Stimulated activated CD4-positive, alpha-beta T cell treated with anti-CD3 and anti-CD28 coated beads, Interleukin-4, amount 100 ng/mL, for 4 hours (primary cell): ENCODE measurements around the gene MBTPS1.

Experiments used
- DNase-seq, 2 experiments: peaks; one replicate each; pipeline ENCODE4 v3.0.0-alpha.2; 2020

Gene MBTPS1

GRCh38 chr16:84071121-84071520 lies 45.6 kb downstream of the MBTPS1 start:
- no peak for DNase-seq

- no peak for DNase-seq
Observed at GRCh38 chr16:84069540-84069939, 47.2 kb downstream of the MBTPS1 start.

GRCh38 chr16:84068783-84069462 lies 47.8 kb downstream of the MBTPS1 start:
- no peak for DNase-seq

- DNase-seq = no peak
Observed at GRCh38 chr16:84068041-84068440, 48.7 kb downstream of the MBTPS1 start.

- DNase-seq = no peak
Observed at GRCh38 chr16:84067640-84068039, 49.1 kb downstream of the MBTPS1 start.

- peak; percentile 14 to 23 for DNase-seq
Observed at GRCh38 chr16:84065536-84066132, 51.1 kb downstream of the MBTPS1 start.

- DNase-seq = no peak
Observed at GRCh38 chr16:84063980-84064379, 52.8 kb downstream of the MBTPS1 start.

- DNase-seq = peak; percentile 43 to 64
Observed at GRCh38 chr16:84062734-84063640, 53.8 kb downstream of the MBTPS1 start.

- DNase-seq = no peak
Observed at GRCh38 chr16:84061236-84061819, 55.4 kb downstream of the MBTPS1 start.

GRCh38 chr16:84059946-84060901 lies 56.5 kb downstream of the MBTPS1 start:
- DNase-seq = no peak

- DNase-seq = no peak
Observed at GRCh38 chr16:84059111-84059510, 57.6 kb downstream of the MBTPS1 start.

- no peak for DNase-seq
Observed at GRCh38 chr16:84058664-84059063, 58.1 kb downstream of the MBTPS1 start.

- no peak for DNase-seq
Observed at GRCh38 chr16:84058211-84058610, 58.5 kb downstream of the MBTPS1 start.

- no peak for DNase-seq
Observed at GRCh38 chr16:84056933-84057332, 59.8 kb downstream of the MBTPS1 start.

- DNase-seq = no peak
Observed at GRCh38 chr16:84055801-84056634, 60.7 kb downstream of the MBTPS1 start.

GRCh38 chr16:84055366-84055765 lies 61.4 kb downstream of the MBTPS1 start:
- DNase-seq = no peak

GRCh38 chr16:84054916-84055315 lies 61.8 kb downstream of the MBTPS1 start:
- DNase-seq = no peak

- DNase-seq = no peak
Observed at GRCh38 chr16:84054271-84054670, 62.5 kb downstream of the MBTPS1 start.

GRCh38 chr16:84053237-84053636 lies 63.5 kb downstream of the MBTPS1 start:
- DNase-seq = no peak

GRCh38 chr16:84052071-84052622 lies 64.6 kb downstream of the MBTPS1 start:
- DNase-seq = no peak

- no peak for DNase-seq
Observed at GRCh38 chr16:84050316-84050715, 66.4 kb downstream of the MBTPS1 start.
